HepG2 (cell line): ENCODE data around the gene KLHL30. TPM values are rescaled to one million over a fixed set of nuclear protein-coding genes. Genes with fewer than 3 reads are reported as not detected.

Source experiments
- ATAC-seq: fragments of 200-7000 bp; cut with Tn5 transposase; 3 replicates; pipeline ENCODE4 v1.9.1; 2020; ENCODE audit warnings: mild to moderate bottlenecking, moderate library complexity
- BruUV-seq: library from RNA; stranded (reverse); fragments of 400-500 nt; replicated peaks from 2 replicates; lab custom pipeline; 2021; lab: Mats Ljungman, UMichigan
- CTCF ChIA-PET: fragments of 300-600 bp; formaldehyde crosslinking; extraction: SDS; loops from one replicate; lab custom pipeline; 2021; ENCODE audit warnings: low total read pairs, inconsistent platforms, low intra/inter-chr PET ratio; lab: Yijun Ruan, JAX
- POLR2A ChIA-PET: fragments of 350-600 bp; sonication (Branson Sonifier 250); formaldehyde crosslinking; loops from one replicate; lab custom pipeline; 2020; ENCODE audit warnings: antibody characterized with exemption, inconsistent platforms; lab: Yijun Ruan, JAX
- DNase-seq: peaks from one replicate; pipeline ENCODE4 v3.0.0-alpha.2; 2015; ENCODE audit warnings: low spot score
- FAIRE-seq: peaks from 3 replicates; lab custom pipeline; 2011; peaks lifted over from hg19 to GRCh38; lab: Jason Lieb, UNC
- H2AFZ ChIP-seq: one replicate; pipeline ENCODE4 v1.6.1; 2011; ENCODE audit warnings: low read length, inconsistent platforms
- H3K27ac ChIP-seq: fragments of 300-600 bp; 3 replicates; pipeline ENCODE4 v1.8.0; 2011; ENCODE audit warnings: mixed run types, mild to moderate bottlenecking, mixed read lengths, low read length, inconsistent platforms; ENCODE audit not compliant: insufficient read depth; ENCODE audit errors: extremely low read length
- H3K27me3 ChIP-seq, 2 experiments: fragments of 200-600 bp in 1 of 2; 2 replicates in 1 of 2; 3 replicates in 1 of 2; pipeline versions ENCODE4 v1.6.0 to v1.8.0; 2011; ENCODE audit warnings: low read length in 2 of 2, mild to moderate bottlenecking in 2 of 2, moderate library complexity in 2 of 2, inconsistent platforms in 1 of 2; ENCODE audit not compliant: insufficient read depth in 2 of 2, control insufficient read depth in 1 of 2
- H3K36me3 ChIP-seq, 2 experiments: fragments of 200-600 bp in 1 of 2; replicated peaks in 1 of 2; 2 replicates in 1 of 2; 3 replicates in 1 of 2; pipeline versions ENCODE4 v1.5.1 to v1.8.0; 2011; ENCODE audit warnings: low read length in 2 of 2, inconsistent platforms in 1 of 2; ENCODE audit not compliant: insufficient read depth in 2 of 2, control insufficient read depth in 1 of 2
- H3K4me1 ChIP-seq: 2 replicates; pipeline ENCODE4 v1.5.1; 2012; ENCODE audit warnings: low read length, inconsistent platforms; ENCODE audit not compliant: insufficient read depth
- H3K4me2 ChIP-seq: 2 replicates; pipeline ENCODE4 v1.6.0; 2011; ENCODE audit warnings: low read depth, low read length, inconsistent platforms
- H3K4me3 ChIP-seq, 3 experiments: fragments of 200-600 bp in 1 of 3; sonication (generic), shearing (Covaris generic) in 1 of 3; replicated peaks in 1 of 3; 2 replicates each; pipeline ENCODE4 v1.5.1; 2011 to 2016; ENCODE audit warnings: low read length in 3 of 3, inconsistent platforms in 2 of 3, low read depth in 2 of 3, mild to moderate bottlenecking in 2 of 3, control low read depth in 1 of 3, mixed read lengths in 1 of 3; ENCODE audit not compliant: insufficient read depth in 1 of 3
- H3K79me2 ChIP-seq: one replicate; pipeline ENCODE4 v1.6.1; 2011; ENCODE audit warnings: low read length, inconsistent platforms; ENCODE audit not compliant: insufficient read depth
- H3K9ac ChIP-seq: 2 replicates; pipeline ENCODE4 v1.6.0; 2011; ENCODE audit warnings: mild to moderate bottlenecking, low read depth, low read length, inconsistent platforms; ENCODE audit not compliant: insufficient read depth
- H3K9me3 ChIP-seq: 2 replicates; pipeline ENCODE4 v1.5.1; 2012; ENCODE audit warnings: mild to moderate bottlenecking, low read length
- H4K20me1 ChIP-seq: 2 replicates; pipeline ENCODE4 v1.6.0; 2011; ENCODE audit warnings: inconsistent platforms, mild to moderate bottlenecking, low read length, moderate library complexity; ENCODE audit not compliant: insufficient read depth
- BORCS8-MEF2B ChIP-seq: sonication (generic); formaldehyde crosslinking; IDR thresholded peaks from 2 replicates; pipeline ENCODE4 v1.8.0; 2022; ENCODE audit warnings: mild to moderate bottlenecking, missing genetic modification reagents
- IRF1 ChIP-seq: sonication (generic); formaldehyde crosslinking; IDR thresholded peaks from 2 replicates; pipeline ENCODE4 v1.4.0; 2020; ENCODE audit warnings: low read depth, mild to moderate bottlenecking, missing genetic modification reagents
- MAZ ChIP-seq, 2 experiments: sonication (generic) in 1 of 2; formaldehyde crosslinking in 1 of 2; IDR thresholded peaks; 2 replicates each; pipeline versions ENCODE4 v1.5.0 to v1.6.1; 2012 to 2020; ENCODE audit warnings: low read depth in 2 of 2, mild to moderate bottlenecking in 2 of 2, borderline replicate concordance in 1 of 2, improper control_type of control experiment in 1 of 2, low read length in 1 of 2, missing genetic modification reagents in 1 of 2, moderate library complexity in 1 of 2
- SALL2 ChIP-seq: sonication (generic); formaldehyde crosslinking; IDR thresholded peaks from 2 replicates; pipeline ENCODE4 v1.8.1; 2023; ENCODE audit warnings: mild to moderate bottlenecking, missing genetic modification reagents, inconsistent platforms
- XBP1 ChIP-seq: sonication (generic); formaldehyde crosslinking; IDR thresholded peaks from 2 replicates; pipeline ENCODE4 v1.5.0; 2020; ENCODE audit warnings: missing genetic modification reagents
- ZNF264 ChIP-seq: sonication (generic); formaldehyde crosslinking; IDR thresholded peaks from 2 replicates; pipeline ENCODE4 v1.4.0; 2020; ENCODE audit warnings: missing genetic modification reagents
- ZNF460 ChIP-seq: sonication (generic); formaldehyde crosslinking; IDR thresholded peaks from 2 replicates; pipeline ENCODE4 v1.5.1; 2020; ENCODE audit warnings: missing genetic modification reagents, mild to moderate bottlenecking, borderline replicate concordance
- ZNF558 ChIP-seq: sonication (generic); formaldehyde crosslinking; IDR thresholded peaks from 2 replicates; pipeline ENCODE4 v1.9.0; 2022; ENCODE audit warnings: mild to moderate bottlenecking, missing genetic modification reagents, borderline replicate concordance
- ZNF562 ChIP-seq: sonication (generic); formaldehyde crosslinking; IDR thresholded peaks from 2 replicates; pipeline ENCODE4 v1.8.0; 2022; ENCODE audit warnings: missing genetic modification reagents, borderline replicate concordance
- ZSCAN20 ChIP-seq: sonication (generic); formaldehyde crosslinking; IDR thresholded peaks from 2 replicates; pipeline ENCODE4 v1.4.0; 2020; ENCODE audit warnings: missing genetic modification reagents, mild to moderate bottlenecking, borderline replicate concordance
- WGBS: methylation state at CpG from one replicate; pipeline ENCODE4 v1.1.6; 2017; ENCODE audit warnings: low lambda C conversion rate; 5-methylcytosine and 5-hydroxymethylcytosine counted together
- in situ Hi-C: cut with HindIII; loops from 2 replicates; pipeline ENCODE4 v1.10.0; 2017; ENCODE audit warnings: low pct_unique_long_range_greater_than_20kb; ENCODE audit not compliant: extremely low pct_ligation_motif_present
- intact Hi-C: fragments of 100-400 bp; cut with micrococcal nuclease; formaldehyde crosslinking; loops from one replicate; pipeline ENCODE4 v1.10.0; 2022; ENCODE audit not compliant: unreplicated experiment
- polyA plus RNA-seq, 8 experiments: library from polyadenylated mRNA; depleted of rRNA in 3 of 8; stranded (reverse) in 7 of 8; unstranded in 1 of 8; fragments of >200 nt; fragmentation: Illumina TruSeq in 4 of 8; extraction: Trizol in 4 of 8; gene quantifications; 2 replicates each; pipeline versions ENCODE4 v1.2.1 to v1.2.3, GENCODE V29; 2011 to 2016; ENCODE audit warnings: low read depth in 4 of 8, missing spikeins in 1 of 8, mixed read lengths in 1 of 8; ENCODE audit not compliant: insufficient read depth in 1 of 8
- total RNA-seq, 5 experiments: library from RNA; depleted of rRNA; stranded (reverse); fragments of >200 nt; fragmentation: Illumina TruSeq; extraction: Trizol; gene quantifications; 2 replicates each; pipeline ENCODE4 v1.2.3, GENCODE V29; 2016; ENCODE audit warnings: low read depth in 1 of 5

Gene KLHL30
- total and polyA plus RNA-seq, 2 of the 13 experiments (the other 11 are each of a cell fraction or from before 2014, with no cell fraction given), result 0.05 TPM; not detected in 1

GRCh38 chr2:238160206-238161129, 22.0 kb downstream of the KLHL30 start (continued):
- TF ChIP-seq BORCS8-MEF2B, result peak; percentile 76; the same call in 1 of the 2 replicates
- TF ChIP-seq MAZ (IDR thresholded peaks at IDR 0.05; ENCODE audit: borderline replicate concordance, low read depth, low read length), result no peak
- peak; percentile 58; the same call in 1 of the 2 replicates for TF ChIP-seq MAZ (CRISPR knock-in tag; IDR thresholded peaks at IDR 0.05; ENCODE audit: low read depth)
- TF ChIP-seq SALL2 (CRISPR knock-in tag), result 0 out of 2 replicates have a peak, but pooled peaks have one; percentile 31
- no peak for TF ChIP-seq ZNF460 (CRISPR knock-in tag)
- no peak for TF ChIP-seq ZNF562 (CRISPR knock-in tag)
- no peak for TF ChIP-seq ZSCAN20 (CRISPR knock-in tag)
- no peak for TF ChIP-seq IRF1 (CRISPR knock-in tag)
- TF ChIP-seq, all 625 proteins: peak for 60

GRCh38 chr2:238161291-238162051, 23.0 kb downstream of the KLHL30 start:
- TF ChIP-seq XBP1 (no peak), ZNF264 (CRISPR knock-in tag) (no peak), ZNF558 (CRISPR knock-in tag) (no peak)
- TF ChIP-seq, all 625 proteins: peak for 0
- H3K36me3 ChIP-seq, result no peaks in the 10 kb centered on the region
- ATAC-seq (no peak), FAIRE-seq (no peak), DNase-seq (no peak)
- no peak overlapping the region for H3K4me3 ChIP-seq
- peaks cover 25% of the 10 kb centered on the region for H3K4me1 ChIP-seq
- H3K9me3 ChIP-seq, result no peaks in the 10 kb centered on the region
- H4K20me1 ChIP-seq, result no peaks in the 10 kb centered on the region
- no peak overlapping the region for H3K9ac ChIP-seq
- H3K79me2 ChIP-seq, result no peaks in the 10 kb centered on the region
- H3K27me3 ChIP-seq, result peaks cover 38 to 70% of the 10 kb centered on the region in 2 experiments
- WGBS, result 44% methylated on average over 20 of the region's 21 CpGs
- H2AFZ ChIP-seq, result no peak overlapping the region
- no peak overlapping the region for H3K4me2 ChIP-seq
- no peak overlapping the region for H3K27ac ChIP-seq
- POLR2A ChIA-PET, result no interaction called here
- in situ Hi-C loops, result no loop called here
- CTCF ChIA-PET, result interaction anchor here (2.3 kb wide), 1 partner anchor 102 kb away, joined by 6 read pairs; no protein-coding TSS in a partner anchor
- BruUV-seq, result no TSS peak
- intact Hi-C loops, result loop anchor here (2.0 kb wide), 1 partner anchor 95 kb away; no protein-coding TSS in a partner anchor
